Endothelial cell of umbilical vein (primary cell): ENCODE results near the gene S100A7. TPM values are rescaled to one million over a fixed set of nuclear protein-coding genes. Genes with fewer than 3 reads are reported as not detected.

ENCODE experiments used
- BruUV-seq: library from RNA; stranded (reverse); fragments of 400-500 nt; replicated peaks from 2 replicates; lab custom pipeline; 2021; lab: Mats Ljungman, UMichigan
- CTCF ChIA-PET: fragments of 300-600, 350-600 bp; sonication (Branson Sonifier 250); formaldehyde crosslinking; loops from one replicate; lab custom pipeline; 2021; ENCODE audit warnings: antibody characterized with exemption, inconsistent platforms; lab: Charles Lee
- POLR2A ChIA-PET: fragments of 300-600, 350-600 bp; sonication (Branson Sonifier 250); formaldehyde crosslinking; loops from one replicate; lab custom pipeline; 2021; ENCODE audit warnings: antibody characterized with exemption, inconsistent platforms; lab: Charles Lee
- DNase-seq: peaks from one replicate; pipeline ENCODE4 v3.0.0-alpha.2; 2011; ENCODE audit warnings: low read depth, low spot score
- FAIRE-seq: peaks from 2 replicates; lab custom pipeline; 2011; peaks lifted over from hg19 to GRCh38; lab: Jason Lieb, UNC
- H2AFZ ChIP-seq: 2 replicates; pipeline ENCODE4 v1.6.0; 2012; ENCODE audit warnings: low read depth, low read length, control low read depth, inconsistent platforms
- H3K27ac ChIP-seq: 2 replicates; pipeline ENCODE4 v1.5.1; 2011; ENCODE audit warnings: low read depth, mild to moderate bottlenecking, control low read depth, low read length, moderate library complexity; ENCODE audit not compliant: insufficient read depth
- H3K27me3 ChIP-seq, 2 experiments: 2 replicates each; pipeline versions ENCODE4 v1.6.0 to v1.6.1; 2011; ENCODE audit warnings: low read length in 2 of 2, mixed read lengths in 1 of 2; ENCODE audit not compliant: control insufficient read depth in 2 of 2, insufficient read depth in 2 of 2
- H3K36me3 ChIP-seq, 2 experiments: 2 replicates in 1 of 2; 3 replicates in 1 of 2; pipeline ENCODE4 v1.5.1; 2011; ENCODE audit warnings: low read length in 2 of 2, mild to moderate bottlenecking in 1 of 2, moderate library complexity in 1 of 2; ENCODE audit not compliant: control insufficient read depth in 2 of 2, insufficient read depth in 2 of 2; ENCODE audit errors: extremely low read depth in 1 of 2
- H3K4me1 ChIP-seq: 3 replicates; pipeline ENCODE4 v1.5.1; 2011; ENCODE audit warnings: mild to moderate bottlenecking, low read length; ENCODE audit not compliant: control insufficient read depth, insufficient read depth; ENCODE audit errors: extremely low read depth
- H3K4me2 ChIP-seq: 2 replicates; pipeline ENCODE4 v1.6.1; 2011; ENCODE audit warnings: low read length, control low read depth, mixed read lengths; ENCODE audit not compliant: insufficient read depth
- H3K4me3 ChIP-seq, 3 experiments: fragments of 200-600 bp in 1 of 3; sonication (generic), shearing (Covaris generic) in 1 of 3; replicated peaks in 1 of 3; 2 replicates each; pipeline ENCODE4 v1.5.1; 2011 to 2016; ENCODE audit warnings: control low read depth in 3 of 3, low read length in 3 of 3, mild to moderate bottlenecking in 2 of 3, inconsistent platforms in 1 of 3, low read depth in 1 of 3, moderate library complexity in 1 of 3; ENCODE audit not compliant: insufficient read depth in 1 of 3
- H3K79me2 ChIP-seq: 2 replicates; pipeline ENCODE4 v1.6.0; 2012; ENCODE audit warnings: low read length, inconsistent platforms; ENCODE audit not compliant: control insufficient read depth, insufficient read depth
- H3K9ac ChIP-seq: replicated peaks from 2 replicates; pipeline ENCODE3; 2011; ENCODE audit warnings: low read length, control low read depth; ENCODE audit not compliant: insufficient read depth; ENCODE audit errors: extremely low read depth
- H3K9me1 ChIP-seq: replicated peaks from 3 replicates; pipeline ENCODE4 v1.6.0; 2011; ENCODE audit warnings: mild to moderate bottlenecking, low read length; ENCODE audit not compliant: control insufficient read depth, insufficient read depth; ENCODE audit errors: extremely low read depth
- H3K9me3 ChIP-seq: replicated peaks from 2 replicates; pipeline ENCODE4 v1.5.1; 2012; ENCODE audit warnings: low read length, inconsistent platforms; ENCODE audit not compliant: control insufficient read depth, insufficient read depth
- H4K20me1 ChIP-seq: replicated peaks from 2 replicates; pipeline ENCODE3; 2011; ENCODE audit warnings: mild to moderate bottlenecking, low read length; ENCODE audit not compliant: control insufficient read depth, insufficient read depth; ENCODE audit errors: extremely low read depth
- CTCF ChIP-seq, 2 donors: IDR thresholded peaks; 1 replicate in 1 of 2; 2 replicates in 1 of 2; pipeline ENCODE4 v1.5.1; 2011; ENCODE audit warnings: low read length in 2 of 2, mild to moderate bottlenecking in 2 of 2, moderate library complexity in 2 of 2, control low read depth in 1 of 2, inconsistent platforms in 1 of 2, low read depth in 1 of 2; ENCODE audit not compliant: insufficient read depth in 1 of 2; ENCODE audit errors: extremely low read depth in 1 of 2
- EZH2 ChIP-seq: IDR thresholded peaks from 2 replicates; pipeline ENCODE4 v1.6.1; 2012; ENCODE audit warnings: borderline replicate concordance, low read depth, mild to moderate bottlenecking, moderate library complexity, low read length, inconsistent platforms; ENCODE audit not compliant: severe bottlenecking
- FOS ChIP-seq: IDR thresholded peaks from 2 replicates; pipeline ENCODE4 v1.6.1; 2011; ENCODE audit warnings: mild to moderate bottlenecking, low read length, moderate library complexity, borderline replicate concordance; ENCODE audit not compliant: insufficient read depth
- GATA2 ChIP-seq: IDR thresholded peaks from 2 replicates; pipeline ENCODE4 v1.7.0; 2011; ENCODE audit warnings: low read depth, mild to moderate bottlenecking, moderate library complexity, mixed read lengths, low read length; ENCODE audit not compliant: insufficient read length, insufficient read depth
- JUN ChIP-seq: IDR thresholded peaks from 2 replicates; pipeline ENCODE4 v1.6.1; 2011; ENCODE audit warnings: borderline replicate concordance, low read depth; ENCODE audit not compliant: insufficient read length, insufficient read depth
- MYC ChIP-seq: IDR thresholded peaks from one replicate; pipeline ENCODE4 v1.6.1; 2011; ENCODE audit warnings: mild to moderate bottlenecking, low read depth, low read length
- POLR2A ChIP-seq: IDR thresholded peaks from 2 replicates; pipeline ENCODE4 v1.6.1; 2012; ENCODE audit warnings: low read depth, mild to moderate bottlenecking, control low read depth, low read length
- POLR2AphosphoS5 ChIP-seq: IDR thresholded peaks from 2 replicates; pipeline ENCODE4 v1.6.1; 2012; ENCODE audit warnings: low read depth, mild to moderate bottlenecking, control low read depth, low read length, moderate library complexity; ENCODE audit not compliant: insufficient read depth
- dilution Hi-C: fragments of 300-500 bp; cut with MboI; formaldehyde crosslinking; loops from one replicate; pipeline ENCODE4 v1.15.0; 2019; ENCODE audit warnings: low sequenced_read_pairs; ENCODE audit not compliant: extremely low pct_ligation_motif_present
- intact Hi-C: fragments of 100-400 bp; cut with micrococcal nuclease; formaldehyde crosslinking; loops from one replicate; pipeline ENCODE4 v1.10.0; 2022
- polyA plus RNA-seq, 4 experiments: library from polyadenylated mRNA; depleted of rRNA in 3 of 4; stranded (reverse) in 3 of 4; unstranded in 1 of 4; fragments of >200 nt; gene quantifications; 2 replicates each; pipeline versions ENCODE4 v1.2.1 to v1.2.3, GENCODE V29; 2011 to 2012; ENCODE audit warnings: missing spikeins in 1 of 4
- total RNA-seq: library from RNA; stranded (reverse); gene quantifications from 2 replicates; pipeline ENCODE4 v1.2.3, GENCODE V29; 2021
- TF ChIP-seq, protein P1 (sequence below): IDR thresholded peaks from 2 replicates; pipeline ENCODE4 v1.6.1; 2011; ENCODE audit not compliant: insufficient read depth, insufficient read length

S100A7 gene
- total and polyA plus RNA-seq, 2 donors (not counting 3 experiments of a cell fraction or from before 2014, with no cell fraction given) = not detected

- H3K9me3 ChIP-seq = no peaks in the 10 kb centered on the region
- H3K27me3 ChIP-seq = no peaks in the 10 kb centered on the region
- no peak overlapping the region for H3K9ac ChIP-seq
- H3K4me1 ChIP-seq = no peaks in the 10 kb centered on the region
- no TSS peak for BruUV-seq
- no peaks in the 10 kb centered on the region for H3K79me2 ChIP-seq
- ChIA-PET CTCF (interaction anchor here (1.3 kb wide), 1 partner anchor 23 kb away, joined by 3 read pairs; no protein-coding TSS in a partner anchor), POLR2A (no interaction called here)
- intact Hi-C loops (no loop called here), dilution Hi-C loops (no loop called here)
- H3K4me2 ChIP-seq = no peak overlapping the region
- no peak overlapping the region for H3K4me3 ChIP-seq
- no peak overlapping the region for H2AFZ ChIP-seq
- no peaks in the 10 kb centered on the region for H3K9me1 ChIP-seq
- no peak for DNase-seq
- no peaks in the 10 kb centered on the region for H4K20me1 ChIP-seq
- TF ChIP-seq, protein P1, sequence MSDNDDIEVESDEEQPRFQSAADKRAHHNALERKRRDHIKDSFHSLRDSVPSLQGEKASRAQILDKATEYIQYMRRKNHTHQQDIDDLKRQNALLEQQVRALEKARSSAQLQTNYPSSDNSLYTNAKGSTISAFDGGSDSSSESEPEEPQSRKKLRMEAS = no peak
- TF ChIP-seq POLR2A (no peak), JUN (no peak), MYC (no peak), CTCF (IDR thresholded peaks at IDR 0.05; ENCODE audit: extremely low read depth in 1 of 2, insufficient read depth in 1 of 2, low read depth in 1 of 2, low read length in 2 of 2) (no peak), FOS (no peak), GATA2 (no peak), POLR2AphosphoS5 (no peak), EZH2 (no peak)
- H3K27ac ChIP-seq = no peak overlapping the region
- H3K36me3 ChIP-seq = no peaks in the 10 kb centered on the region
- no peak for FAIRE-seq
These were observed 17.0 kb downstream of the S100A7 start for GRCh38 chr1:153443486-153443885.
